HTR-8/SVneo (cell line): Measurements from ENCODE around the gene APOH.
A peak's percentile ranks its signal among the peaks of the same experiment; 100 is the strongest.

Experiments
- DNase-seq: peaks from one replicate; pipeline ENCODE4 v3.0.0; 2011; ENCODE audit warnings: low spot score, mixed read lengths; ENCODE audit not compliant: insufficient read length
- FAIRE-seq: peaks from 2 replicates; lab custom pipeline; 2011; peaks lifted over from hg19 to GRCh38; lab: Jason Lieb, UNC

Gene APOH

DNA sequence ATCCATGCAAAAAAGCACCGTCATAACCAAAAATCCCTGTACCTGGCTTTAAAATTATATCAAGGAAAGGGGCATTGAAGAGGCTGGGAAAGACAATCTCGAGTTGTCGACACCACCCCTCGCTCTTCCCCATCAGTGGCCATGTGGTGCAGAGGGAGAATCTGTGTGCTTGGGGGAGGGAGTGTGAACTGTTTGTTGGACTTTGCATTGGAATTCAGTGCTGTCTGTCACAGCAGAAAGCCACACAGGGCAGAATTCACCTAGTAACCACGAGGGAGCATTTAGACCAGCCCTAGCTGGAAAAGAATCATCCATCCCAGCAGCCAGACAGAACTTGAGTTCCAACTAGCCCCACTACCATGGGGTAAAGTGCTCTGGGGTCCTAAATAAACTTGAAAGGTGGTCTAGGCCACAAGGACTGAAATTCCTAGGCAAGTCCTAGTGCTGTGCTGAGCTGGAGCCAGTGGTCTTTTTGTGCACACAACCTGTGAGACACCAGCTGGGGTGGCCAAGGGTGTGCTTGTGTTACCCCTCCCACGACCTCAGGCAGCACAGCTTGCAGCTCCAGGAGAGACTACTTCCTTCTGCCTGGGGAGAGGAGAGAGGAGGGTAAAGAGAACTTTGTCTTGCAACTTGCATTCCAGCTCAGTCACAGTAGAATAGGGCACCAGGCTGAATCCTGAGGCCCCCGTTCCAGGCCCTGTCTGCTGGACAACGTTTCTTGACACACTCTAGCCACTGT, 25.8 kb downstream of the APOH start:
- FAIRE-seq = peak; percentile 69
- DNase-seq = no peak

DNA sequence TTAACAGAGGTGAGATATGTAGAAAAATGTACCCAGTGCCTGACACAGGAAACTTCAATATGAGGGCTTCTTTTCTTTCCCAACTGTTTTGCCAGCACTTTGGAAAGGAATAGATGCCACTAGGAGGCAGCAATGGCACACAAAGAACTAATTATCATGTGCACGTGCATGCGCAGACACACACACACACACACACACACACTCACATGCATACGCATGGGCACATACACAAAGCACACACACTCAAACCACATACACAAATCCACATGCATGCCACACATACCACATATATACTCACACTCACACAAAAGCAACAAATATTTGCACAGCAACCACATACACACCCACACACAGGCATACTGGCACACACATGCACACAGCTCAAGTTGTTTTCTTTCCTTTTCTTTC, 28.5 kb downstream of the APOH start:
- FAIRE-seq (peak; percentile 99), DNase-seq (peak; percentile 62)

GRCh38 chr17:66198242-66198641, 31.0 kb downstream of the APOH start:
- no peak for DNase-seq
- FAIRE-seq = no peak

GRCh38 chr17:66192378-66192687, 36.9 kb downstream of the APOH start:
- DNase-seq (no peak), FAIRE-seq (peak; percentile 31)

DNA sequence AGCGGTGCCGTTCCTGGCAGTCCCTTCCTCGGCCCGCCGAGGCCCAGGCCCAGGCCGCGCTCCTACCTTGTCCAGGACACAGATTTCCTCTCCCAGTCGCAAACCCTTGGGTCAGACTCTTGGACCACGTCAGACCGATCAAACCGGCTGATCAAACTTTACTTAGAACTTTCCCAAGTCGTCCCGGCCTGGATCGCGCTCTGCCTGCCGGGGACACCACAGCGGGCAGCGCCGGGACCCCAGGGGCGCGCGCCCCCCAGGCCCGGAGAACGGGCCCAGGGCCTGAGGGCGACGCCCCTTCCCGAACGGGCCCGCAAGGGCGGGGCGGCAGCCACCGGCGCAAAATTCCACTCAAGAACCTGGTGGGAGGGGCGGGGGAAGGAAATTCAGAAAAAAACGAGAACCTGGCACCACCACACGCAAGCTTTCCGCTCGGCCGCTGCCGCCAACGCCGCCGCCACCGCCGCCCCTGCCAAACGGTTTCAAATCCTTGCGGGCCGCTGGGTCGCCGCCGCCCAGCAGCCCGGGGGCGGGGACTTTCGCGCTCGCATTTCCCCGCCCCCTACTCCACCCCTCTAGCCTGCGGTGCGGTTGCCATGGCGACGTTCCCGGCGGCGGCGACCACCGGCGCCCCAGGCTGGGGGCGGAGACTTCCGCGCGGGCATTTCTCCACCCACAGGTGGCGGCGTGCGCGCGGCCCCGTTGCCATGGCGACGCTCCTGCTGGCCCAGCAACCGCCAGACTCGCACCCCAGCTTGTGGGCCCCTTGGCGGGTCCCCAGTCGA, 37.4 kb downstream of the APOH start, which contains the start of gene CEP112:
Gene CEP112 (minus strand): TSS at position 541 of the 785 bp plus-strand sequence.
- FAIRE-seq = peak; percentile 95

GRCh38 chr17:66190738-66191592, 38.2 kb downstream of the APOH start:
- DNase-seq (peak; percentile 48), FAIRE-seq (no peak)

More for the DNA sequence above, 37.4 kb downstream of the APOH start, which contains the start of gene CEP112:
- DNase-seq = peak; percentile 88

DNA sequence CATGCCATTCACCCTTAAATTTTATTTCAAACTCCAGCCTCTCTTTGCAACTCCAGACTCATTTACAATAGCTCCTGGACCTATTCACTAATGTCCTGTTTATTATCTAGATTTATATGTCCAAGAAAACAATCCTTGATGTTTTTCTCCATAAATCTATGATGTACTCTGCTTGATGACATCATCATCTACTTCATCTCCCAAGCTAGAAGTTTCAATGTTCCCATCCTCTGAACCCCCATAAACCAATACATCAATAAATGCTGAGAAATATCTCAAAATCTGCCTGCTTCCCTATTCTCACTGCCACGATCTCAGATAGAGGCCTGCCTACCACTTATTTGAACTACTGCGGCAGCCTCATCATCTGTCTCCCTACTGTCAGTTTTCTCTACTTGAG, 41.5 kb downstream of the APOH start:
- DNase-seq (no peak), FAIRE-seq (no peak)

DNA sequence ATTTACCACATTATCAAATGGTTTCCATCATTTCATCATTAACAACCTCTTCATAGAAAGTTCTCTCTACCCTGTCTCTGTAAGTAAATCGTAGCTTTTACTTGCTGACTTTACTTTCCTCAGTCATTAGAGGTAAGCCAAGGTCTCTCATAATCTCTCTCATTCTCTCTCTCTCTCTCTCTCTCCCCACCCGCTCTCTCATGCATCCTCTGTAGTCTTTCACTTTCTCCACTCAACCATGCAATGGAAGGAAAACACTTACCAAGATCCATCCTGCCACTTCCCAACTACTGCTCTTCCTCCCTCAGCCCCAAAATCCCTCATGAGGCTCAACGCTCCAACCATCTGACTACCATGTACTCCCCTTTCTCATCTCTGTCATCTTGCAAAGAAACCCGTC, 43.4 kb downstream of the APOH start:
- FAIRE-seq = no peak
- no peak for DNase-seq

DNA sequence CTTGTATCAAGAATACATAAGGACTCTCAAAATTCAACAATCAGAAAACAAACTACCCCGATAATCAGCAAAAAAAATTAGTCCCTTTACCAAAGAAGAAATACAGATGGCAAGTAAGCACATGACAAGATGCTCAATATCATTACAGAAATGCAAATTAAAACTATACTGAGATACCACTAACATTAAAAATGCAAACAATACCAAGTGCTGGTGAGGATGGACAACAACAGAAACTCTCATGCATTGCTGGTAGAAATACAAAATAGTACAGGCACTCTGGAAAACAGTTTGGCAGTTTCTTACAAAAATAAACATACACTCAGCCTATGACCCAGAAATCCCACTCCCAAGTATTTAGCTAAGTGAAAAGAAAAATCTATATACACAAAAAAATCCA, 44.8 kb downstream of the APOH start:
- DNase-seq (no peak), FAIRE-seq (no peak)

- DNase-seq = no peak
- FAIRE-seq = no peak
Observed at GRCh38 chr17:66183529-66183928, 45.7 kb downstream of the APOH start.

- DNase-seq = no peak
- no peak for FAIRE-seq
Observed at GRCh38 chr17:66178642-66179041, 50.6 kb downstream of the APOH start.

DNA sequence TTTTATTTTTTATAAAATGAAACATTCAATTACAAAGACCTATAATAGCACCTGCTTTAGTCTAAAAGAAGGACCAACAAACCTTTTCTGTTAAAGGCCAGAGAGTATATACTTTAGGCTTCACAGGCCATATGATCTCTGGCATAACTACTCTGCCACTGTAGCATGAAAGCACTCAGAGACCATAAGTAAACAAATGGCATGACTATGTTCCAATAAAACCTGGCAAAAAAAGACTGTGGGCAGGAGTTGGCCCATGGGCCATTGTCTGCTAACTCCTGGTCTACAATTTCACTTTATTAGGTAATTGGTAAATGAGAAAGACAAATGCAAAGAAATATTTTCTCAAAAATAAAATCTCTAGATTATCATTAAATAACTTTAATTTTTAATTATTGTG, 52.2 kb downstream of the APOH start:
- DNase-seq (no peak), FAIRE-seq (no peak)

- DNase-seq (no peak), FAIRE-seq (no peak)
Observed at GRCh38 chr17:66175892-66176291, 53.3 kb downstream of the APOH start.

GRCh38 chr17:66172691-66173223, 56.5 kb downstream of the APOH start:
- FAIRE-seq = peak; percentile 52
- no peak for DNase-seq

DNA sequence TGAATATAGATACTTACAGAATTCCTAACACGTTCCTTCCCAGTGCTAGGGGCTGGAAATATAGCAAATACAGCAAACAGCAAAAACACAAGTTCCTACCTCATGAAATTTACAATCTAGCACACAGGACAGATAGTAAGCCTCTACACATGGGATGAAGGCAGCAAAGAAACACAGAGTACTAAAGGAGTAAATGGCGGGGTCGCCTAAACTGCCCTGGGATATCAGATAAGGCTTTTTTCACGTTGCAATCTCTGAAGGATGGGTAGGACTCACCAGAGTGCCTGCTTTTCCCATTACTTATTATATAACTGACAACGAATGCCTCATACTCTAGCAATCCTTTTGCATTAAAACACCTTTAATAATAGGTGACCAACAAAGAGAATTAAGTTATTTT, 57.1 kb downstream of the APOH start:
- FAIRE-seq (peak; percentile 20), DNase-seq (no peak)

DNA sequence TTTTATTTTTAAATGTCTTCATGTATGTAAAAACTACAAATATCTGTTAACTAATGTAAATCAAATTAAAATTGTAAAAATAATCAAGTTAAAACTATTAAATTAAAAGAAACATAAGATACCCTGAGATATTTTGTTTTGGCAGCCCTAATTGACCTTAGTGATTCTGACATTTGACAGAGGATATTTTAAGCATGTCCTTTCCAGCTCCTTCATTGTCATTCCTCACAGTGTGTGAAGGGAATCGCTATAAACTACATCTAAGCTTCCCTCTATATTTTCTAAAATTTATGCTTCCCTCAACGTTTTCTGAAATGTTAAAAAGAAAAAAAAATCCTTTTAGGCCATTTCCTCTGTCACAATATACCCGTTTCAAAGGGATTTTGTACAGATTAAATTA, 57.5 kb downstream of the APOH start:
- DNase-seq (no peak), FAIRE-seq (no peak)

DNA sequence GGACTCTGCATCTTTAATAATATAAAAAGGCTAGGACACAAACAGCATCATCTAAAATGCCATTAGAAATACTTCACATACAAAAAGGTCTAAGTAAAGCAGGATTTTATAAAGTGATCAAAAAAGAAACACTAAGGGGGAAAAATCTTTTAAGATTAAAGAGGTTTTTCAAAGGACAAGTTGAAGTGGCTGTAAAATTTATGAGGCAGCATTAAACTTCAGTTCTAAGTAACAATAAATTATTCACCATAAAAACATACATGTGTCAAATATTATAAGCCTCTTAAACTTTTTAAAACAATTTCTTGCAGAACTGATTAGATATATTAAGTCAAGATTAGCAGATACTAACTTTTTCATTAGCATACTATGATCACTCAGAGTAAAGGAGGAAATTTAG, 58.0 kb downstream of the APOH start:
- DNase-seq (no peak), FAIRE-seq (no peak)

- peak; percentile 93 for FAIRE-seq
- DNase-seq = no peak
Observed at GRCh38 chr17:66169839-66170238, 59.4 kb downstream of the APOH start.

DNA sequence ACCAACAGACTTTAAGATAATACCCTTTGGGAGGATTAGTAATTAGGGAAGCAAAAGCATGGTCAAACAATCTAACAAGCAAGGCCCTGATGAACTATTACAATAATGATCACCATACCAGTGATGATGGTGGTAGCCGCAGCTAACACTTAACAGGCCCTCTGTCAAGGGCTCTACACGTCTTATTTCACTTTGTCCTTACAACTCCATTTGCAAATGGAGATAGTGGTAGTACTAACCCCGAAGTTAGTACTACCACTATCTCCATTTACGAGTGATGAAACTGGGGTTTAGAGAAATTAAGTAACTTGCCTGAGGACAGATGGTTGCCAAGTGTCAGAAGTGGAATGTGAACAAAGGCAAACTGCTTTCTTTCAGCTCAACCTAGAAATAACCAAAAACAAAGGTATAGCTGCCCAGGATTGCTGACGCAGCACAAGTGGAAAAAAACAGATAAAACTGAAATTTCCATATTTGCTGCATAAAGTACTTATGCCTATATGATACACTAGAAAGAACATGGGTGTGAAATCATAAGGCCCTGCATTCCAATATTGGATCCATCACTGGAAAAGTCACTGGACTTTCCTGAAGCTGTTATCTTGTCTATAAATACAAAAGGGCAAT, 61.9 kb downstream of the APOH start:
- DNase-seq (no peak), FAIRE-seq (peak; percentile 16)

- DNase-seq (peak; percentile 75), FAIRE-seq (peak; percentile 76)
Observed at GRCh38 chr17:66165537-66166123, 63.6 kb downstream of the APOH start.
